ENCODE results near the gene TMEM258.

The TMEM258 gene

GRCh38 chr11:61793083-61793828 lies 857 bp upstream of the TMEM258 start:
- H3K36me3 ChIP-seq (ENCODE audit: control insufficient read depth, insufficient read depth, low read length), result peaks cover 55% of the 10 kb centered on the region
- H3K27me3 ChIP-seq (ENCODE audit: control insufficient read depth, insufficient read depth, low read length), result no peaks in the 10 kb centered on the region
- peak overlapping the region; percentile 97 for H3K27ac ChIP-seq (ENCODE audit: low read depth, low read length)
- peaks cover 5% of the 10 kb centered on the region for H3K4me1 ChIP-seq (ENCODE audit: control insufficient read depth, insufficient read depth, low read length)
- H3K9me3 ChIP-seq (ENCODE audit: control insufficient read depth, insufficient read depth, low read length), result no peaks in the 10 kb centered on the region
- H3K4me3 ChIP-seq (ENCODE audit: low read depth, low read length), result peak overlapping the region; percentile 81
- peak overlapping the region; percentile 98 for H3K9ac ChIP-seq (ENCODE audit: low read depth, low read length)

DNA sequence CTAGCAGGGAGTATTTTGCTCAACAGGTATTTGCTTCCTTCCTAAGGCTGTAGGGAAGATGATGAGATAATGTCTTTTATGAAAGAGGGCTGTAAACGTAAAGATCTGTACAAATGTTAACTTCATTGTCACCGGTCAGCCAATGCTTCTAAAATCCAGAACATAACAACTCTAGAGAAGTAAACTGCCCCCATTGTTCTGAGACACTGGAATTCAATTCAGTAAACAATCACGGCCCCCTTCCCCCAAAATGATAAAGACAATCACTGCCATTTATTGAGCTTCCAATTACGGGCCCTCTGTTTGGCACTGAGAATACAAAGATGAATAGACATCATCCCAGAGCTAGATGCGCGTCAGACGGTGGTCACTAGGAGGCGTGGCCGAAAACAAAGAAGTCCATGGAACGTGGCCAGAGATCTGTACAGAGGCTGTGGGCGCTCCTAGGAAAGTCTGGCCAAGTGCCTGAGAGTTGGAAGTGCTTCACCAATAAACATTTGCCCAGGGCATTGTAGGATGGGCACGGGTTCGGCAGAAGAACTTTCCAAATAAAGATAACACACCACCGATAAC lies 576 bp downstream of the TMEM258 start:
- H3K36me3 ChIP-seq (ENCODE audit: control insufficient read depth, insufficient read depth, low read length), result peaks cover 60% of the 10 kb centered on the region
- H3K4me3 ChIP-seq (ENCODE audit: low read depth, low read length), result peak overlapping the region; percentile 81
- H3K27ac ChIP-seq (ENCODE audit: low read depth, low read length), result peak overlapping the region; percentile 97
- H3K9ac ChIP-seq (ENCODE audit: low read depth, low read length), result peak overlapping the region; percentile 98
- H3K27me3 ChIP-seq (ENCODE audit: control insufficient read depth, insufficient read depth, low read length), result no peaks in the 10 kb centered on the region
- H3K9me3 ChIP-seq (ENCODE audit: control insufficient read depth, insufficient read depth, low read length), result no peaks in the 10 kb centered on the region
- H3K4me1 ChIP-seq (ENCODE audit: control insufficient read depth, insufficient read depth, low read length), result peaks cover 5% of the 10 kb centered on the region

DNA sequence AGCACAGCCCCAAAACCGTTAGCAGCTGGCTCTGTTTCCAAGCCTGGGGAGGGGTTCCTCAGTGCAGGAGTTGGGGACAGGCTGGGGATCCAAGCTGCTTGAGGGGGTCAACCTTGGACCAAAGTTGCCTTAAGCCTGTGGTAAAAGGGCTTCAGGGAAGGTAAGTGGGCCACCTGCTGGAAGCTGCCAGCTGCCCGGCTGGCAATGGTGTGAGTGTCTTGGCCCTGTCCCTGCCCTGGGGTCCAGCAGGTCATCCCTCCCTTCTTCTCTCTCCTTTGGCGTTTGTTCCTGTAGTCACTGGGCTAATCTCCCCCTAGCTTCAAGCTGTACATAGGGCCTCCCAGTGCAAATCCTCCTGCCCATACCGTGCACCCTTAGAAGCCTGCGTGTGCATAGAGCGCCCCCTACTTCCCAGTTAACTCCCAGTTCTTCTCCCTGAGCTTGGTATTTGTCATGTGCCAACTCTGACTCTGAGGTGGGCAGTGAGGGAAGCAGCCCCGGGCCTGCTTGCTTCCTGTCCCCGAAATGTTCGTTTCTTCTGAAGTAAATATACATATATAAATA lies 4.4 kb downstream of the TMEM258 start:
- peaks cover 5% of the 10 kb centered on the region for H3K4me1 ChIP-seq (ENCODE audit: control insufficient read depth, insufficient read depth, low read length)
- H3K4me3 ChIP-seq (ENCODE audit: low read depth, low read length), result no peak overlapping the region
- no peak overlapping the region for H3K9ac ChIP-seq (ENCODE audit: low read depth, low read length)
- H3K27me3 ChIP-seq (ENCODE audit: control insufficient read depth, insufficient read depth, low read length), result no peaks in the 10 kb centered on the region
- H3K36me3 ChIP-seq (ENCODE audit: control insufficient read depth, insufficient read depth, low read length), result peaks cover 63% of the 10 kb centered on the region
- no peak overlapping the region for H3K27ac ChIP-seq (ENCODE audit: low read depth, low read length)
- no peaks in the 10 kb centered on the region for H3K9me3 ChIP-seq (ENCODE audit: control insufficient read depth, insufficient read depth, low read length)

- Histone ChIP-seq H3K9me3 (ENCODE audit: control insufficient read depth, insufficient read depth, low read length) (no peaks in the 10 kb centered on the region), H3K36me3 (ENCODE audit: control insufficient read depth, insufficient read depth, low read length) (peaks cover 63% of the 10 kb centered on the region), H3K27ac (ENCODE audit: low read depth, low read length) (no peak overlapping the region), H3K9ac (ENCODE audit: low read depth, low read length) (no peak overlapping the region), H3K4me3 (ENCODE audit: low read depth, low read length) (no peak overlapping the region), H3K27me3 (ENCODE audit: control insufficient read depth, insufficient read depth, low read length) (no peaks in the 10 kb centered on the region), H3K4me1 (ENCODE audit: control insufficient read depth, insufficient read depth, low read length) (no peaks in the 10 kb centered on the region)
These were observed 6.5 kb downstream of the TMEM258 start for GRCh38 chr11:61785837-61786402.

GRCh38 chr11:61784506-61784805 lies 7.9 kb downstream of the TMEM258 start:
- no peak overlapping the region for H3K4me3 ChIP-seq (ENCODE audit: low read depth, low read length)
- H3K9ac ChIP-seq (ENCODE audit: low read depth, low read length), result no peak overlapping the region
- no peaks in the 10 kb centered on the region for H3K27me3 ChIP-seq (ENCODE audit: control insufficient read depth, insufficient read depth, low read length)
- H3K27ac ChIP-seq (ENCODE audit: low read depth, low read length), result no peak overlapping the region
- peaks cover 50% of the 10 kb centered on the region for H3K36me3 ChIP-seq (ENCODE audit: control insufficient read depth, insufficient read depth, low read length)
- no peaks in the 10 kb centered on the region for H3K9me3 ChIP-seq (ENCODE audit: control insufficient read depth, insufficient read depth, low read length)
- no peaks in the 10 kb centered on the region for H3K4me1 ChIP-seq (ENCODE audit: control insufficient read depth, insufficient read depth, low read length)

GRCh38 chr11:61783717-61784505 lies 8.5 kb downstream of the TMEM258 start:
- H3K4me3 ChIP-seq (ENCODE audit: low read depth, low read length), result no peak overlapping the region
- peaks cover 45% of the 10 kb centered on the region for H3K36me3 ChIP-seq (ENCODE audit: control insufficient read depth, insufficient read depth, low read length)
- no peaks in the 10 kb centered on the region for H3K27me3 ChIP-seq (ENCODE audit: control insufficient read depth, insufficient read depth, low read length)
- no peaks in the 10 kb centered on the region for H3K4me1 ChIP-seq (ENCODE audit: control insufficient read depth, insufficient read depth, low read length)
- no peak overlapping the region for H3K9ac ChIP-seq (ENCODE audit: low read depth, low read length)
- no peaks in the 10 kb centered on the region for H3K9me3 ChIP-seq (ENCODE audit: control insufficient read depth, insufficient read depth, low read length)
- H3K27ac ChIP-seq (ENCODE audit: low read depth, low read length), result no peak overlapping the region

DNA sequence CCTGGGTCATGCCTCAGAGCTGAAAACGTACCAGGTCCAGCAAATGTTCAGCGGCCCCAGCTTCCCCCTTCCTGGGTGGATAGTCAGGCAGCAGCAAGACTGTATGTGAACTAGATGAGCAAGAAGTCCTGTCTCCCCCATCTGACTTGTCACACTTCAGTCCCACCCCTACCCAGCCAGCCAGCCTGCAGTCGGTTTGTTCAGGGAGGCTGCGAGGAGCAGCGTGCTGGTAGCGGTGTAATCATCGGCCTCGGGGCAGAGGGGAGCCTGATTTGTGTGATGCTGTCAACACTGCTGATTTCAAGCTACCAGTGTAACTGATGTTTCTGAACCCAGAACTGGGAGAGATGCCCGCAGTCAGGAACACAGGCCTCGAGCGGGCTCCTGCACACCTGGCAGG lies 9.6 kb downstream of the TMEM258 start:
- H3K4me1 ChIP-seq (ENCODE audit: control insufficient read depth, insufficient read depth, low read length), result no peaks in the 10 kb centered on the region
- peaks cover 34% of the 10 kb centered on the region for H3K36me3 ChIP-seq (ENCODE audit: control insufficient read depth, insufficient read depth, low read length)
- H3K4me3 ChIP-seq (ENCODE audit: low read depth, low read length), result no peak overlapping the region
- H3K27me3 ChIP-seq (ENCODE audit: control insufficient read depth, insufficient read depth, low read length), result no peaks in the 10 kb centered on the region
- H3K9me3 ChIP-seq (ENCODE audit: control insufficient read depth, insufficient read depth, low read length), result no peaks in the 10 kb centered on the region
- no peak overlapping the region for H3K27ac ChIP-seq (ENCODE audit: low read depth, low read length)
- no peak overlapping the region for H3K9ac ChIP-seq (ENCODE audit: low read depth, low read length)

- no peak overlapping the region for H3K9ac ChIP-seq (ENCODE audit: low read depth, low read length)
These were observed 10.1 kb downstream of the TMEM258 start for GRCh38 chr11:61782299-61782698.

DNA sequence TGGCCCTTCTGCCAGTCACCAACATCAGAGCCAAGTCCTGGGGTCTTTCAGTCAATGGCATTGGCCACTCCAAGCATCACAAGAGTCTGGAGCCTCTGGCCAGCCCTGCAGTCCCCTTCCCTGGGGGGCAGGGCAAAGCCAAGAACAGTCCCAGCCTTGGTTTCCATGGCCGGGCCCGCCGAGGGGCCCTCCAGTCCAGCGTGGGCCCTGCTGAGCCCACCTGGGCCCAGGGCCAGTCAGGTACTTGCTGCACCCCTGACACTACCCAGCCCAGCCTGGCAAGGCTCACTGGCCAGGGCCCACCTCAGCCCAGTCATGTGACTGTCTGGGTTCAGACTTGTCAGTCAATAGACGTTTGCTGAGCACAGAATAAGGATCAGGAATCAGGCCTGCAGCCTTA lies 10.8 kb downstream of the TMEM258 start:
- H3K4me1 ChIP-seq (ENCODE audit: control insufficient read depth, insufficient read depth, low read length), result peaks cover 6% of the 10 kb centered on the region; the same call in 1 of the 2 replicates
- peaks cover 21% of the 10 kb centered on the region for H3K36me3 ChIP-seq (ENCODE audit: control insufficient read depth, insufficient read depth, low read length)
- no peak overlapping the region for H3K4me3 ChIP-seq (ENCODE audit: low read depth, low read length)

More at GRCh38 chr11:61782299-61782698, 10.1 kb downstream of the TMEM258 start:
- Histone ChIP-seq H3K27ac (ENCODE audit: low read depth, low read length) (no peak overlapping the region), H3K4me1 (ENCODE audit: control insufficient read depth, insufficient read depth, low read length) (no peaks in the 10 kb centered on the region), H3K9me3 (ENCODE audit: control insufficient read depth, insufficient read depth, low read length) (no peaks in the 10 kb centered on the region), H3K4me3 (ENCODE audit: low read depth, low read length) (no peak overlapping the region), H3K36me3 (ENCODE audit: control insufficient read depth, insufficient read depth, low read length) (peaks cover 28% of the 10 kb centered on the region), H3K27me3 (ENCODE audit: control insufficient read depth, insufficient read depth, low read length) (no peaks in the 10 kb centered on the region)

DNA sequence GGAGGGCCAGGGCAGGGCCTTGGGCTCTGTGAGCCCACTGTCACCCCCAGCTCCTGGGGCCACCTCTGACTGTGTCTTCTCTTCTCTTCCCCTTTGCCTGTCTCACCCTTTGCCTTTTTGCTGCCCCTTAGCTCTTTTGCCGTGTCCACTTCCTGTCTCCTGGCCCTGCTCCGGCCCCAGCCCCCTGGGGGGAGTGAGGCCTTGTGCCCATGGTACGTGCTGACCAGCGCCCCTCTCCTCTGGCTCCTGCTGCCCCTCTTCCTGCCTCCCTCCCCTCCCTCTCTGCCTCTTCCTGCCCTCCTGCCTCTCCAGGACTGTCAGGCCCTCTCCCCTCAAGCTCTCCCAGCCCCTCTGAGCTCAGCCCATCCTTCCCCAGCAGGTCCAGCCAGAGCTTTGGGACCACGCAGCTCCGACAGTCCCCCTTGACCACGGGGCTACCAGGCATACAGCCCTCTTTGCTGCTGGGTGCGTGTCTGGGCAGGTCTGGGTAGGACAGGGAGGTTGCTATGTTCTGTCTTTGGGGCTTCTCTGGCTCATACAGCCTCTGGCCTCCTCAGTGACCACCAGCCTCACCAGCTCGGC lies 11.7 kb downstream of the TMEM258 start:
- Histone ChIP-seq H3K36me3 (ENCODE audit: control insufficient read depth, insufficient read depth, low read length) (peaks cover 12% of the 10 kb centered on the region), H3K4me3 (ENCODE audit: low read depth, low read length) (no peak overlapping the region), H3K9ac (ENCODE audit: low read depth, low read length) (no peak overlapping the region), H3K27ac (ENCODE audit: low read depth, low read length) (no peak overlapping the region), H3K27me3 (ENCODE audit: control insufficient read depth, insufficient read depth, low read length) (no peaks in the 10 kb centered on the region), H3K4me1 (ENCODE audit: control insufficient read depth, insufficient read depth, low read length) (peaks cover 7% of the 10 kb centered on the region; the same call in 1 of the 2 replicates), H3K9me3 (ENCODE audit: control insufficient read depth, insufficient read depth, low read length) (no peaks in the 10 kb centered on the region)

More for the DNA sequence above, 10.8 kb downstream of the TMEM258 start:
- Histone ChIP-seq H3K27me3 (ENCODE audit: control insufficient read depth, insufficient read depth, low read length) (no peaks in the 10 kb centered on the region), H3K9me3 (ENCODE audit: control insufficient read depth, insufficient read depth, low read length) (no peaks in the 10 kb centered on the region), H3K9ac (ENCODE audit: low read depth, low read length) (no peak overlapping the region), H3K27ac (ENCODE audit: low read depth, low read length) (no peak overlapping the region)

Data from HUES48 (cell line).